PC-3 (cell line): ENCODE results near the gene CDK19.

Experiments used
- CTCF ChIP-seq: fragments of 300-600 bp; sonication (generic); conservative IDR thresholded peaks from 2 replicates; pipeline ENCODE4 v1.5.1; 2017; ENCODE audit warnings: antibody characterized with exemption, low read depth, mild to moderate bottlenecking, low read length
- EZH2 ChIP-seq: fragments of 300-600 bp; sonication (generic); IDR thresholded peaks from one replicate; pipeline ENCODE4 v1.6.1; 2017; ENCODE audit warnings: antibody characterized with exemption, mild to moderate bottlenecking, low read length; ENCODE audit not compliant: unreplicated experiment

GRCh38 chr6:110810896-110811586 lies 4.2 kb downstream of the CDK19 start:
- TF ChIP-seq CTCF: no peak
- TF ChIP-seq EZH2: no peak
